G401 (cell line): ENCODE results near the gene NKX2-2. TPM values are rescaled to one million over a fixed set of nuclear protein-coding genes. Genes with fewer than 3 reads are reported as not detected.

Experiments used
- DNase-seq: peaks from one replicate; pipeline ENCODE4 v3.0.0-alpha.2; 2015; ENCODE audit warnings: low spot score
- in situ Hi-C: cut with HindIII; loops from 2 replicates; pipeline ENCODE4 v1.10.0; 2016; ENCODE audit warnings: low sequenced_read_pairs, mixed read lengths
- total RNA-seq: library from RNA; depleted of rRNA; stranded (reverse); fragments of >200 nt; shearing (Covaris generic); gene quantifications from 2 replicates; pipeline ENCODE4 v1.2.3, GENCODE V29; 2014

NKX2-2 gene
- total RNA-seq, 1 experiment from 2014 or later = not detected

DNA sequence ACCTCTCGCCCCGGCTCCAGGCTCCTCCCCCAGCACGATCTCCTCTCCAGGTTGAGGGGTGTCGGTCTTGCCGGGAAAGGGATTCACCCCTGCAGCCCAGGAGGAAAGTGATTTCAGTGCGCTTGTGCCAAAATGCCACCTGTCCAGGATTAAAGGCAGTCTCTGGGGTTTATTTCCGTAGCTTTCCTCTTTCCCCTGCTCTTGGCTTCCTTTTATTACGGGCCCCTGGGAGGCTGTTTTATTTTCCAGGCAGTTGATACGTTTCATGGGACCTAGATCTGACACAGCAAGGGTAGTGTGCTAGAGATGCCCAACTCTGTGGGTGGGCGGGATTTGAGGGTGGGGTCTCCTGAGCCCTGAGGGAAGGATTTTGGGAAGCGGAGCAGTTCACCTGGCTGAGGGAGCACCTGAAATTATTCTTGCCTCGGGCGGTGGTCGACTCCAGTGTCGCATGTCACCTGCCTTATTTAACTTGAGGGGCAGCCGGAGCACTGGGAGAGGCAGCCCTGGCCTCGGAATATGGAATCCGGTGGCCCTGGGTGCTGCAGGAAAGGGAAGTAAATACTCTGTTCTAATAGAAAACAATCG is 9.5 kb upstream of the NKX2-2 start:
- no peak for DNase-seq
- in situ Hi-C loops = no loop called here

DNA sequence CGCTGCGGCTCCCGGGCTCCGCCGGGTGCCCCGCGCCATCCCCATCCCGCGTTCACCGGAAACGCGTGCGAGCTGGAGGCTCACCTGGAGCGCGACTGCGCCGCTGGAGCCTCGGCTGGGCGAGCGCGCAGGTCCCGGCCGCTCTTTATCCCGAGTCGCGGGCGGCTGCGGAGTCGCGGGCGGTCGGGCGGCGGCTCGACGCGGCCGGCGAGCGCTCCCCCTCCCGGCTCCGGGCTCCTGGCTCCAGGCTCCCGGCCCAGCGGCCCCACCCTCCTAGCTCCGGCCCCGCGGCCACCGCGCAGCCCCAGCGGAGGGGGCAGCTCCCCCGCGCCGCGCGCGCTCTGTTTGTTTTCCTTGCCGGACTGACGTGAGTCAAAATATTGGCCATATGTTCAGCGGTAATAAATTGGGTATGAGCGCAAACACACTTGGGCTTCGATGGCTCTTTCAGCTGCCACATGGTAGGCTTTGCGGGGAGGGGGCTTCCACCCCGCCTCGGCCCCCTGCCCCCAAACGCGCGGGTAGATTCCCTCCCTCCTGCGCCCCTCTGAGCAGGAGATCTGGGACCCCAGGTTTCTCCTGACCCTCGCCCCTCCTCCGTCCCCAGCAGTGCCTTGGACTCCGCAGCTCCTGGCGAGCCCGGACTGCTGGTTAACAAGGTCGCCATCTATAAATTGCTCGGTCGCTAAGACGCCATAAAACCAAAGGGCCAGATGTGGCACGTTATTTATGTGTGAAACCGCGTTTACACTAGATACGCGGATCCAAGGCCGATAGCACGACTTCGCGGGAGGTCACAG is 8.8 kb upstream of the NKX2-2 start:
- in situ Hi-C loops = no loop called here

DNA sequence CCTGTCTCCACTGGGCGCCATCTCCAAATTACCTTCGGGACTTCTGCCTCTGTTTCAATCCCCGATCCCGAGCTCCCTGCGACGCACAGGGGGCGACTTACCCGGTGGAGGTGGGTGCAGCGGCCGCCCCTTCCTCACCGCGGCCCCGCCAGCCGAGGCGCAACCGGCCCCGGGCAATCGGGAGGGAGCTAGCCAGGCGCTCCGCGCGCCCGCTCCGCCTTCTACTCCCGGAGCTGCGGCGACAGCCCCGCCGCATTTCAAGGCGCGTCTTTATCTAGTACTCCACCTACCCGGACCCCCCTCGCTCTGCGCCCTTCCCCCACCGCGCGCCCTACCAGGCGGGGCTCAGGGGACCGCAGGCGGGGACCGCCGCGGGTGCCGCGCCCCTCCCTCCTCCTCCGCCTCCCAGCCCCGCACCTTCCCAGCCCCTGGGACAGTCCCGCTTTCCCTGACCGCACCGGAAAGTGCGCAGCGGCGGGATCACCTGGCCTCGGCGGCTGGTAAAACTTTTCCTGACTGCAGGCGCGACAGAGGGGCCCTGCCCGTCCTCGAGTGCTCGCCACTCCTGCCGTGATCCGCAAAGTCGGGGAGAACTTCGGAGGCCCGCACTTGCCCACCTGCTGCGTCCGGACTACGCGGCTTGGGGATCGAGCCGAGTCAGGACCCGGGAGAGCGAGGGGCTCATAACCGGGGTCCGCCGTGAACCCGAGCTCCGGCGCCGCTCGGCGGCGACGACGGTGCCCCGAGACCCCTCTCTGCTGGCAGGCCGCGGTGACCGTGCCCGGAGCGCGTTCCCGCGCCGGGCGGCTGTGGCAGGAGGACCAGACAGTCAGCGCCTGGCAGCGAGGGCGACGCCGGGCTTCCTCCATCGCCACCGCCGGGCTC is 8.0 kb upstream of the NKX2-2 start:
- no peak for DNase-seq
- in situ Hi-C loops = no loop called here

More for the DNA sequence above, 8.8 kb upstream of the NKX2-2 start:
- no peak for DNase-seq

DNA sequence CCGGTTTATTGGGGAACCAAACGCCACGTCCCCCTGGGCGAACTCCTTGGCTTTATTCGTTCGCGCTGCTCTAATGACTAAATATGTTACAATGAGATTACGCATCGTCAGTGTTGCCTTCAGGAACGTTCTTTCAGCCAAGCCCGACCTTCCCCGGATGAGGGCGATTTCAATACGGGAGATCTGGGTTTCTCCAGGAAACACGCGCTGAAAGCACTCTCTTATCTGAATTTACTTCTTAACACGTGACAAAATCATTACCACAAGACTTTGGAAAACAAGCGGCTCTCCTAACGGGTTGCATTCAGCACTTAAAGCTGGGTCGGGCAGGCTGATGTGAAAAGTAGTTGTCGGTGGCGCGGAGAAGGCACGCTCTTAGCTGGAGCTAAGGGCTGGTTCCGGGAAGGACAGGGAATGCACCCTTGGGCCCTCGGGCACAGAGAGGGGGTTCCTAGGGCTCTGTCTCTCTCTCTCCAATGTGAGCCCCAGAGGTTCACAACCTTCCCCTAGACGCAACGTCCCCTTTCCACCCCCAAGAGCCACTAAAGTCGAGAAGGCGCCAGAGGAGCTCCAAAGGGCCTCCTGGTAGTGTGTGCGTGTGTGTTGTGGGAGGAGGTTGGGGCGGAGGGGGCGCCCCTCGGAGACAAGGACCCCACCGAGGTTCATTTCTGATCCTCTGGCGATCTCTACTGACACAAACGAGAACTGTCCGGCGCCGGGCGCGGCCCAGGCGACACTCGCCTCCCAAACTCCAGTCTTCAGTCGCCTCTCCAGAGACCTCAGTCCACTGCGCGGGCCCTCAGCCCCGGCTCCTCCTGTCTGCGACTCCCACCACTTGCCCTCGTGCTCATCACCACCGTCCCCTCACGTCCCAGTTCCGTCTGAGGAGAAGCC is 7.1 kb upstream of the NKX2-2 start:
- in situ Hi-C loops = no loop called here
- DNase-seq = no peak

- DNase-seq = no peak
- in situ Hi-C loops = no loop called here
These were observed 5.3 kb upstream of the NKX2-2 start for GRCh38 chr20:21519136-21519584.

- DNase-seq = no peak
- in situ Hi-C loops = no loop called here
These were observed 4.6 kb upstream of the NKX2-2 start for GRCh38 chr20:21518292-21518991.

DNA sequence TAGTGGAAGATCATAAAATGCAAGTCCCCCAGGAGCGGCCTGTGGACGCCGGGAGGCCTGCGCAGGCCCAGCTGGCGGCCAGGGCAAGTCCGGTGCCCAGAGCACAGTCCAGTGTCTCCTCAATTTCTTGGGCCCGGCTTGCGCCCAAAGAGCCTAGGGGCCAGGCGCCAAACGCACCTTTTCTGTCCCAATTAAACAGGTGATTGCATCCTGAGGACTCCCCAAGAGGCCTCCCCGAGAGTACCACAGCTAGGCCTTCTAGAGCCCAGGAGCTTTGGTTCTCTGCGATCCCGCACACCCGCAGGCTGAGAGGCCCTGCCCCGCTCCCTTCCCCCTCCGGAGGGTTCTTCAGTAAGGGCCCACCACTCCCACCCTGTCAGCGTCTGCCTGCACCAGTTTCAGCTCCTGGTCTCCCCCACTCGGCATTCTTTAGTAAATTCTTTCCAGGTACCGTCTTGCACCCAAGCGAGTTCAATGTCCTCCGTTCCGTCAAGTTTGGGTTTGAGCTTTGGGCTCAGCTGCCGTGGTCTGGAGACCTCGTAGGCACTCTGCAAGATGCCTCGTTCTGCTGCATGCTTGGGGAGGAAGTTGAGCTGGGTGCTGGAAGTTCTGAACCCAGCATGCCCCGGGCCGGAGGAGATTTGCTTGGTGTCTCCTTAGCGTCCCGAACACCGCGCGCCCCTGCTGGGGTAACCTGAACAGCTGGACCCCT is 3.9 kb upstream of the NKX2-2 start:
- DNase-seq = no peak
- in situ Hi-C loops = no loop called here

GRCh38 chr20:21516861-21517565 is 3.1 kb upstream of the NKX2-2 start:
- DNase-seq = no peak

DNA sequence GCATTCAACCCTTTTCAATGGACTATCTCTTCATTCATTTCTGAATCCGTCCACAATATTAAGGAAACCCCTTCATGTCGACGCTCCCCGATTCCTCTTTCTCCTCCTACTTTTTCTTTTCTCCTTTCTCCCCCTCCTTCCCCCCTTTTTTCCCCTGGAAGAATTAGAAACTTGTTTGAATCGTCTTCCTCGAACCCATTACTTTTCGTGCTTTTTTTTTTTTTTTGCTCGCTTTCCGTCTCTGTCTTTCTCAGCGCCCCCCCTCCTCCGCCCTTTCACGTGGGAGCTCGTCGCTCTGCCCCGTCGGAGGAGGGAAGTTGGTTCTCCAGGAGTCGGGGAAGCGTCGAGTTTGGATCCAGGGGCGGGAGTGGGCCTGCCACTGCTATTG is 2.3 kb upstream of the NKX2-2 start:
- no peak for DNase-seq
- in situ Hi-C loops = no loop called here

More at GRCh38 chr20:21516861-21517565, 3.1 kb upstream of the NKX2-2 start:
- in situ Hi-C loops = no loop called here

GRCh38 chr20:21515300-21516179 is 1.7 kb upstream of the NKX2-2 start:
- peak; percentile 32 for DNase-seq
- in situ Hi-C loops = no loop called here

- no peak for DNase-seq
- in situ Hi-C loops = no loop called here
These were observed 838 bp upstream of the NKX2-2 start for GRCh38 chr20:21514553-21515251.

DNA sequence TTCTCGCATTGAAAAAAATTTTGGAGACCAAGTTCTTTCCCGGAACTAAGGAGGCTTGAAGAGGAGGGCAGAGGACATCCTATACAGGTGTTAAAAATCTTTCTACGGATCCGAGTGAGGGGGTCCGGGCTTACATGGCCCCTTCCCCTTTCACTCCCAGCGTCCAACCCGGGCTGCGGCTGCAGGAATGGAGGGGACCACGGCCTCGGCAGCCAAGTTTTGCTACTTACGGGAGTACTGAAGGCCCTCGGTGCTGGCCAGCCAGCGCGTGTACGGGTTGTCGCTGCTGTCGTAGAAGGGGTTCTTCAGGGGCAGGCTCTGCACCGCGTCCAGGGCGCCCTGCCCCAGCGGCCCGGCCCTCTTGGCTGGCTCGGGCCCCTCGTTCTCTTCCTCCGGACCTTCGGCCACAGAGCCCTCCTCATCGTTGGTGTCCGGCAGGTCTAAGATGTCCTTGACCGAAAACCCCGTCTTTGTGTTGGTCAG is 642 bp downstream of the NKX2-2 start:
- no peak for DNase-seq
- in situ Hi-C loops = no loop called here

DNA sequence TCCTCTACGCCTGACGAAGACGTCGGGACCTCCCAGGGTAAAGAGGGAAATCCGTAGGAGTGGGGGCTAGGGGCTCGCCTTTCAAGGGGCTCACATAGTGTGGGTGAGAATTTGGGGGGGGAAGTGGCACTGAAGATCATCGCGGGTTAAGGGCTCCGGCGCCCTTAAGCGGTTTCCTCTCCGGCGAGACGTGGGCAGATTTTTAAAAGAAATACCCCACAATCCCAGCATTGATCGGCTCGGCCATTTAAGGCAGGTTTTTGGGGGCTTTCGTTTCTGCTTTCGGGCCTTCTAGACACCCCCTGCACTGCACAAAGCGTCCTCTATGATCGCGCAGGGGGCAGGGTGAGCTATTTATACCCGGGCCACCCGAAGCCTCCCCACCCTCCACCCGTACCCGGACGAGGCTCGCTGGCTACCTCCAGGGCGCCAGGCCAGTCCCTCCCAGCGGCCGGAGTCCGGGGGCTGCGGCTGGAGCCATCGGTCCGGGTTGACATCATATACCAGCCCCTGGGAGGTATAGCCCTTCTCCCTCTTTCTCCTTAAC is 1.2 kb downstream of the NKX2-2 start:
- no peak for DNase-seq

GRCh38 chr20:21511850-21512633 is 1.8 kb downstream of the NKX2-2 start:
- no peak for DNase-seq
- in situ Hi-C loops = no loop called here

More for the DNA sequence above, 1.2 kb downstream of the NKX2-2 start:
- in situ Hi-C loops = no loop called here

- DNase-seq = no peak
- in situ Hi-C loops = no loop called here
These were observed 2.4 kb downstream of the NKX2-2 start for GRCh38 chr20:21511485-21511849.
